Lower leg skin (tissue), 3 donors: ENCODE measurements around the gene RIPK4.

Experiments
- CTCF ChIP-seq, 3 donors: fragments of 450-650 bp; IDR thresholded peaks; one replicate each; pipeline ENCODE4 v1.5.1; 2016; ENCODE audit warnings: antibody characterized with exemption in 3 of 3, mild to moderate bottlenecking in 3 of 3, moderate library complexity in 2 of 3
- POLR2A ChIP-seq, 2 donors: fragments of 450-650 bp; IDR thresholded peaks; one replicate each; pipeline ENCODE4 v1.6.1; 2016 to 2017; ENCODE audit warnings: antibody characterized with exemption in 2 of 2, mild to moderate bottlenecking in 1 of 2, moderate library complexity in 1 of 2

GRCh38 chr21:41772351-41773080 lies 5.7 kb upstream of the RIPK4 start:
- no peak for TF ChIP-seq CTCF (IDR thresholded peaks at IDR 0.05)
- TF ChIP-seq POLR2A (IDR thresholded peaks at IDR 0.05) = no peak
